SIG-M5 treated with dmso at 0.1 percent for 504 hours (cell line): ENCODE data around the gene SLC34A1.
"Not testable (repeated sequence)": the region's sequence is repeated elsewhere in the genome, so short reads cannot be mapped to it uniquely, and the experiment has no call there.

Experiments used
- DNase-seq: peaks from one replicate; lab custom pipeline; 2025; ENCODE audit not compliant: unreplicated experiment; lab: John Stamatoyannopoulos, UW

The SLC34A1 gene, protein sequence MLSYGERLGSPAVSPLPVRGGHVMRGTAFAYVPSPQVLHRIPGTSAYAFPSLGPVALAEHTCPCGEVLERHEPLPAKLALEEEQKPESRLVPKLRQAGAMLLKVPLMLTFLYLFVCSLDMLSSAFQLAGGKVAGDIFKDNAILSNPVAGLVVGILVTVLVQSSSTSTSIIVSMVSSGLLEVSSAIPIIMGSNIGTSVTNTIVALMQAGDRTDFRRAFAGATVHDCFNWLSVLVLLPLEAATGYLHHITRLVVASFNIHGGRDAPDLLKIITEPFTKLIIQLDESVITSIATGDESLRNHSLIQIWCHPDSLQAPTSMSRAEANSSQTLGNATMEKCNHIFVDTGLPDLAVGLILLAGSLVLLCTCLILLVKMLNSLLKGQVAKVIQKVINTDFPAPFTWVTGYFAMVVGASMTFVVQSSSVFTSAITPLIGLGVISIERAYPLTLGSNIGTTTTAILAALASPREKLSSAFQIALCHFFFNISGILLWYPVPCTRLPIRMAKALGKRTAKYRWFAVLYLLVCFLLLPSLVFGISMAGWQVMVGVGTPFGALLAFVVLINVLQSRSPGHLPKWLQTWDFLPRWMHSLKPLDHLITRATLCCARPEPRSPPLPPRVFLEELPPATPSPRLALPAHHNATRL

DNA sequence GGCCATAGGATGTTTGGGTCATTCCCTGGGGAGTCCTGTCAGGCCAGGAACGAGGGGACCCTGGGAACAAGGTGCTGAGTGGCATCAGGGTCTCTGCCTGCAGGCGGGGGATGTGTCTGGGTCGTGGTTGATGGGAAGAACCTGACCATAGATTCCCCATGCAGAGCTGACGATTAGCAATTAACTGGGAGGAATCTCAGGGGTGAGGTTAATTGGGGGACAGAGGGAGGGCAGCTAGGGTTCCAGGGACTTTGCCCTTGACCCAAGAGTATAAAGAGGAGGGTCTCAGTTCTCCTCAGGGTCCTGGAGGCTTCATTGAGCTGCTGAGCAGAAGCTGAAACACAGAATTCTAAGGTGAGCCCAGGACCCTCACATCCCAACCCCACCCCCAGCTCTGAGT lies at the start of gene SLC34A1:
TSS of gene SLC34A1 (plus strand) at position 301 of the 400 bp plus-strand sequence. CDS start 1,308 bp downstream, outside the sequence.
- no peak for DNase-seq

DNA sequence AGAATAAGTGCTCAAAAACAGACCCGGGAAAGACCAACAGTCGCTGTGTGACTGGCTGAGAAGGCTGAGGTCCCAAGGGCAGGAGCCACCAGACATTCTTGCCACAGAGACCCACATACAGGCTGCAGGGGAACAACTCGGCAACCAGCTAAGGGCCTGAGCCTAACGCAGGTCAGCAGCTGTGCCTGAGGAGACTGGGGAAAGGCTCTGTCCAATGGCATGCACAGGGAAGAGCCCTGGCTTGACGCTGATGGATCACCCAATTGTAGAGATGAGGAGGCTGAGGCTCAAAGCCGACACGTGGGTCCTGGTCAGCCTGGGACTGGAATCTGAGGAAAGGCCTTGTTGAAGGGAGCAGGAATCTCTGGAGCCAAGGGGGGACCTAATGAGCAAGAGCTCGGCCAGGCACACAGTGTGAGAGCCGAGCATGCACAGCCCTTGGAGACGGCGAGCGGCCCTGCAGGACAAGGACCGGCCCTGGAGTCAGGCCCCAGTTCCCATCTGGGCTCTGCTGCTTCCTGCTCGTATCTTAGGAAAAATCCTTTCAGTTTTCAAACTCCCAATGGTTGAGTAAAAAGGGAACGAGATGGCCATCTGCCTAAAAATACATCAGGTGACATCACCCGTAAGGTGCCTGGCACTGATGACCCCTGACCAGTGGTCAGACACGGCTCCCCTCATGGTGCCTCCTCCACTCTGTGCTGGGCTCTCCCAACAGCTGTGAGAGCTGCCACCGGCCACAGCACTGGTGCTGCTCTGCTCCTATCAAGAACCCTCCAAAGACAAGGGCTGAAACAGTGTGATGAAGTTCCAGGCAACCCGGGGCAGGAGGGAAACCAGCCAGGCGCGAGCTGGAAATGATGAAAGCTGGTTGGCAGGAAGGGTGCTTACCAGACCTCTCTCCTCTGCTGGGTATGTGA lies 49.2 kb upstream of the SLC34A1 start:
- no peak for DNase-seq

DNA sequence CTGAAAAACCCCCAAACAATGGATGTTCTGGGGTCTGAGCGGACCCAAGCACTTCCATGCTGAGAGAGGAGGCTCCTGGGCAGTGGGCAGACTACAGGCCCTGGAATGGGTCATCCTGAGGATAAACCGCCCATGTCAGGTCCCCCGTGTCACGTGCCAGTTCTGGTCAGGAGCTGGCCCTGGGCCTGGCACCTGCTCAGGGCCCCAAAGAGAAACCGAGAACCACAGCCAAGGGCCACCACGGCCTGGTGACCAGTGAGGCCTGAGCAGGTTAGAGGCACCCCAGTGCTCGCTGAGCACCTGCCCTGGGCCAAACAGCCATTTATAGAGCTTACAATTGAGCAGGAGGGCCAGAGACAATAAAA lies 48.6 kb upstream of the SLC34A1 start:
- DNase-seq: no peak

DNA sequence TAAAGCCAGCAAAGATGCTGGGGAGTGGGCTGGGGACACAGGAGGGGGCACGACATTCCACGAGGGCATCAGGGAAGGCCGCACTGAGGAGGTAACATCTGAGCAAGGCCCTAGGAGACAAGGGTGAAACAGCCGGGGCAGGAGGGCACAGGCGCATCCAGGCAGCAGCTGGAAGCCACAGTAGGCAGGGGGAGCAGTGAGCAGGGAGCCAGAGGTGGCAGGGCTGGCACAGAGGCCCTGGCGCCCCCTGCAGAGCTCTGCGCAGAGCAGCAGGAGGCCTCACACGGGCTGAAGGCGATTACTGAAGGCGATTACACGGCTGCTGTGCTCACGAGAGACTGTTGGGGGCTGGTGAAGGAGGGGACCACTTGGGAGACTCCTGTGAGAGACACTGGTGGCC lies 48.1 kb upstream of the SLC34A1 start:
- no peak for DNase-seq

DNA sequence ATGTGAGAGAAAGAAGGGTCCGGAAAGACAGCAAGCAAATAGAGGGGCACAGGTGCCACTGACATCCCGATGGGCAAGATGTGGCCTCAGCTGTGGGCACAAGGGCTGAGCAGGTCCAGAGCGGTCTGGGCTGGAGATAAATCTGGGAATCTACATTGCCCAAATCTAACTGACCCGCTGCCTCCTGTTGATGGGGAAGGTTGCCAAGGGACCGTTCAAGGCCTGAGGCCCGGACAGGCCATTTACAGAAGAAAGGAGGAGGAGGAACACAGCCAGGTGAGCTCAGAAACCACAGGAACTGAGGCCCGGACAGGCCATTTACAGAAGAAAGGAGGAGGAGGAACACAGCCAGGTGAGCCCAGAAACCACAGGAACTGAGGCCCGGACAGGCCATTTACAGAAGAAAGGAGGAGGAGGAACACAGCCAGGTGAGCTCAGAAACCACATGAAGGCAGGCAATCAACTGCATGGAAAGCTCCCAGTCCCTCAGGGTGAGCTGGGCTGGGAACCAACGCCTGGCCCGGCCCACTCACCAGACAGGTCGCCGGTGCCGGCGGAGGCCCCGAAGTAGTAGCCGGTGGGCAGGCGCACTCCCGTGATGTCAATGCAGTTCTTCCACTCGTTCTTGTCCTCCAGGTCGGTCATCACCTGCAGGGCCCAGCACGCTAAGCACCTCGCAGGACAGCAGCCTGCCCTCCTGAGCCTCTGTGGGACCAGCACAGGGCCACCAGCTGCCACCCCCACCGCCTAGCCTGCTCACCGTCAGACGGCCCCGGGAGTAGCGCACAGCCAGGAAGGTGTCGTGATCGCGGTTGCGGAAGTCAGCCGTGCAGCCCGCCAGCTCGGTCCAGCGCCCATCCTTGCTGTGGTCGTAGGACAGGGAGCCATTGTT lies 47.4 kb upstream of the SLC34A1 start:
- no peak for DNase-seq

DNA sequence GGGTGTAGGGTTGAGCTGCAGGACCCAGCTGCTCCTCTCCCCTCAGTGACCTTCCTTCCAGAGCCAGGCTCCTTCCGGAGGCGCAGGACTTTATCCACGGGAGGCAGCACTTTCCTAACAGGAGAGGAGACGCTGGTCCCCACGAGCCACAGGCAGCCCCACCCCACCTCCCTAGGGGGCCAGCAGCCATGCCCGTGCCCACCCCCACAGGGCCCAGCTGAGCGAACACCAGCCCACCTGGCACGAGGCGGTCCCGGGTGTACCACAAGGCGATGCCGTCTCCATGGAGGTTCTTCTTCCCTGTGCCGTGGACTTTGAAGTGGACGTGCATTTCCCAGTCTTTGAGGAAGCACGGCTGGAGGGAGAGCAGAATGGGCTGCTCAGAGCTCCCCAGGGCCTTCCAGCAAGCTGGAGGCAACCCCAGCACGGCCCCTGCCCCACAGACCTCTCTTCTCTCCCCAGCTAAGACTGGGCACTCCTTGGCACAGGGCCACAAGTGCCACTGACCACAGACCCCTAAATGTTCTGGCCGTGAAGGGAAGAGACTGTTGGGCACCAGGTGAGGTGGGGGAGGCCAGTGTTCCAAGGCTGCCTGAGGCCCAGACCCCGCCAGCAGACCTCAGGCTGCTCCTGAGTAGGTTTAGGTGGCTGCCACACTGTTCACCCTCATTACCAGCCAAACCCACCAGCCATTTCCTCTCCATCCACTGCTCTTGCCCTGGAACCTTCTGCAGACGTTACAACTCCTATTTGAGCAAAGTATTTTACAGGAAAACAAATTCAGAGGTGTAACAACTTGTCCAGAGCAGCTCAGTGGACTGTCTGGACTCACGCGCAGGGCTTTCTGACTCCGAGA lies 45.8 kb upstream of the SLC34A1 start:
- no peak for DNase-seq

DNA sequence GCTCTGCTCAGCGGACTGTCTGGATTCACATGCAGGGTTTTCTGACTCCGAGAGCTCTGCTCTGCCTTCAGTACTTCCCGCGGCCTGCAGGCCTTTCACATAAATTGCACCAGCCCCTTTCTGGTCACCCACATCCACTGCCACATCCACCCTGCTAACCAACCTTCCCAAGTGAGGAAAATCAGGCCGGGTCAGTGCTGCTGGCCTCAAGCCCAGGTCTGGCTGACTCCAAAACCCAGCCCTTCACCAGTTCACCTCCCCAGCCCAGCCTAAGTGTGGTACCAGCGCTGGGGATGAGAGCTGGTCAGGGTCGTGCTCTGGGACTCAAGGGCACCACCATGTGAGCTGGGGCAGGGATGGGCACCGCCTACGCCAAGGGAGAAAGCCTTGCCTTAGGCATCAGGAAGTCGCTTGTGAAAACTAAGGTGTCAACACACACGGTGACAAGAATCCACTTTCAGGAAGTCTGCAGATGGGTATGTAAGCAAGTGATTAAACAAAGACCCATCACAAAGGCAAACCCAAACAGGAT lies 45.1 kb upstream of the SLC34A1 start:
- peak; percentile 26 for DNase-seq

DNA sequence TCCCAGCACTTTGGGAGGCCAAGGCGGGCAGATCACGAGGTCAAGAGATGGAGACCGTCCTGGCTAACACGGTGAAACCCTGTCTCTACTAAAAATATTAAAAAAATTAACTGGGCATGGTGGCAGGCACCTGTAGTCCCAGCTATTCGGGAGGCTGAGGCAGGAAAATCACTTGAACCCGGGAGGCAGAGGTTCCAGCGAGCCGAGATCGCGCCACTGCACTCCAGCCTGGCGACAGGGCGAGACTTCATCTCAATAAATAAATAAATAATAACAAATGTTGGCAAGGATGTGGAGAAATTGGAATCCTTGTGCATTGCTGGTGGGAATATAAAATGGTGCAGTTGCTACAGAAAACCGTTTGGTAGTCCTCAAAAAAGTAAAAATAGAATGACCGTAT lies 41.2 kb upstream of the SLC34A1 start:
- not testable (repeated sequence) for DNase-seq

DNA sequence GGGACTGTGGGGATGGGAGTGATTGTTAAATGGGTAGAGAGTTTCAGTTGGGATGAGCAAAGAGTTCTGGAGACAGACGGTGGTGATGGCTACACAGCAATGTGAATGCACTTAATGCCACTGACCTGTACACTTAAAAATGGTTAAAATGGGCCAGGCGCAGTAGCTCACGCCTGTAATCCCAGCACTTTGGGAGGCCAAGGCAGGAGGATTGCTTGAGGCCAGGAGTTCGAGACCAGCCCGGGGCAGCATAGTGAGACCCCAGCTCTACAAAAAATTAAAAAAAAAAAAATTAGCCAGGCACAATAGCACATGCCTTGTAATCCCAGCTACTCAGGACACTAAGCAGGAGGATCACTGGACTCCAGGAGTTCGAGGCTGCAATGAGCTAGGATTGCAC lies 40.5 kb upstream of the SLC34A1 start:
- no peak for DNase-seq

DNA sequence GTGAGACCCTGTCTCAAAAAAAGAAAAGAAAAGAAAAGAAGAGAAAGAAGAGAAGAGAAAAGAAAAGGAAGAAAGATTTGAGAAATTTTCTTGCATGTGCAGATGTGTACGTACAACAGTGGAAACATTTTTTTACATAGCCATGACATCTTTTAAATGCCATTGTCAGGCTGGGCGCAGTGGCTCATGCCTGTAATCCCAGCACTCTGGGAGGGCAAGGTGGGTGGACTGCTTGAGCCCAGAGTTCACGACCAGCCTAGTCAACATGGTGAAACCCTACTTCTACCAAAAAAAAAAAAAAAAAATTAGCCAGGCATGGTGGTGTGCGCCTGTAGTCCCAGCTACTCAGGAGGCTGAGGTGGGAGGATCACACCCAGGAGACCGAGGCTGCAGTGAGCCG lies 39.3 kb upstream of the SLC34A1 start:
- DNase-seq: no peak

DNA sequence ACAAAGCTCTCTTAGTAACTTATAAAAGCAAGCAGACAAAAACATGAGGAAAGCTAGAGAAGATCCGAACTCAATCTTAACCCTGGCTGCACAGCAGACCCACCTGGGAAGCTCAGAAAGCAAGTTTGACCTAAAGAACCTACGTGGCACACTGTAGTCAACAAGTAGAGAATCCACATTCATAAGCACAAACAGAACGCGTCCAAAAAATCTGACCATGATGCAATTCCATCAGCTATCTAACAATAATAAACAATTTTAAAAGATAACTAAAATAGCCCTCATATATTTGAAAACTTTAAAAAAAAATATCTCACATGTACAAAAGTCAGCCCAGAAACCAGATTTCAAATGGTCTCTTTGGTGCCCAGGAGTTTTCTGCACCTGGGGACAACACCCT lies 37.4 kb upstream of the SLC34A1 start:
- DNase-seq: no peak

DNA sequence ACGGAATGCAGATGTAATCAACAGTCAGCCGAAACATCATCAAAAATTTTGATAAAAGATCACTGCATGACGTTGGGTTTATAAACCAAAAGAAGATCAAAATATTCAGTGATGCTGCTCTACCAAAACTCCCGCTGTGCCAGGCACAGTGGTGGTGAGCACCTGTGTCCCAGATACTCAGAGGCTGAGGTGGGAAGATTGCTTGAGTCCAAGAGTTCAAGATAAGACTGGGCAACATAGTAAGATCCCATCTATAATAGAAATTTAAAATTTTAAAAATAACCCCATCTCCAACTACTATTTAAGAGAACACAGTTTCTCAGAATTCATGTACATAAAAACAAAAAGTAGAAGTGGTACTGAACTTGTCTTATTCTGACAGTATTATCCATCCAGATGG lies 36.5 kb upstream of the SLC34A1 start:
- no peak for DNase-seq

DNA sequence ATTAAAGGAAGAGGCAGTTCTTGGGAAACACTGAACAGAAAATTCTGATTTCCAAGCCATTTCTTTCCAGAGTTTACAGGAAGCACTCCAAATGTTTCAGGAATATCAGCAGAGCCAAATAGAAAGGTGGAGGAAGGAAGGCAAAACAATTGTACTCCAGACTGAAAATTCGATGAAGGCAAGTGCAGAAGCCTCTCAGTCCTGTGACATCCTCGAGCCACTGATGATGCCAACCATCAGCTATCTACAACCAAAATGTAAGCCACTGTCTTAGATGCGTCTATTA lies 34.9 kb upstream of the SLC34A1 start:
- DNase-seq: no peak

DNA sequence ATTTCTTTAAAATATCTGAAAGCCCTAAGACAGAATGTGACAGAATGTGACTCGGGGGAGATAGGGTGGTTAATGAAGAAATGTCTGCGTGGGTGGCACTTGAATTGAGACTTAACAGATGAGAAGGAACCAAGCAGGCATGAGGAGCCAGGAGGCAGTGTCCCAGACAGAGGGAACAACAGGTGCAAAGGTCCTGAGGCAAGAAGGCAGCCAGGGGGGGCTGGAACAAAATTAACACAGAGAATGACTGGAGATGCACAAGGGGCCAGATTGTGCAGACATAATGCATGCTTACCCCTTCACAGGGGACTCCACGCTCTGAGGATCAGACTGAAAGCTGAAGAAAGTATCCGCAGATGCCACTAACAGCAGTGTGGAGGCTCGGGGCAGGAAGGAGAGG lies 34.5 kb upstream of the SLC34A1 start:
- no peak for DNase-seq

DNA sequence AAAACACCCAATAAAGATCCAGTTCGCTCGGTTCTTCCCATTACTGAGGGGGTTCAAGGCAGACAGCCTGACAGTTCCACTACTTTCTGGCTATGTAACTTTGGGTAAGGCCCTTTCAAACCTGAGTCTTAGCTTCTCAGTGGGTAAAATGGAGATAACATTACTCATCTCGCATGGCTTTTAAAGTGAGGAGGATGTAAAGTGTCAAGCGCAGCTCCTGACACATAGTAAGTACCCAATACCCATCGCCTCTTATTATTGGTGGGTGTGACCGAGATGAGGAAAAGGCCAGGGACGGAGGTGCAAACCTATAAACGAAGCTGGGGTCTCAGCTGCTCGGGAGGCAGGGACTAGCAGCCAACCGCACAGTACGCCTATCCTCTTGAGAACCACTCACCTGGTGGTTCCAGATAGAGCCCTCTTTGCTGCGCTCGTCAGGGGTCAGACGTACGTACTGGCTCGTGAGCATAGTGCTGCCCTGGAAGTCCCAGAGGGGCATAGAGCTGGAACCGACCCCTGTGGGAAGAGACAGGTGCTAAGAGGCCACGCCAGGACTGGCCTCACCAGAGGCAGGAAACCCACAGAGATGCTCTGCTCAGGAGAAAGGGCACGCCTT lies 33.4 kb upstream of the SLC34A1 start:
- DNase-seq: no peak

DNA sequence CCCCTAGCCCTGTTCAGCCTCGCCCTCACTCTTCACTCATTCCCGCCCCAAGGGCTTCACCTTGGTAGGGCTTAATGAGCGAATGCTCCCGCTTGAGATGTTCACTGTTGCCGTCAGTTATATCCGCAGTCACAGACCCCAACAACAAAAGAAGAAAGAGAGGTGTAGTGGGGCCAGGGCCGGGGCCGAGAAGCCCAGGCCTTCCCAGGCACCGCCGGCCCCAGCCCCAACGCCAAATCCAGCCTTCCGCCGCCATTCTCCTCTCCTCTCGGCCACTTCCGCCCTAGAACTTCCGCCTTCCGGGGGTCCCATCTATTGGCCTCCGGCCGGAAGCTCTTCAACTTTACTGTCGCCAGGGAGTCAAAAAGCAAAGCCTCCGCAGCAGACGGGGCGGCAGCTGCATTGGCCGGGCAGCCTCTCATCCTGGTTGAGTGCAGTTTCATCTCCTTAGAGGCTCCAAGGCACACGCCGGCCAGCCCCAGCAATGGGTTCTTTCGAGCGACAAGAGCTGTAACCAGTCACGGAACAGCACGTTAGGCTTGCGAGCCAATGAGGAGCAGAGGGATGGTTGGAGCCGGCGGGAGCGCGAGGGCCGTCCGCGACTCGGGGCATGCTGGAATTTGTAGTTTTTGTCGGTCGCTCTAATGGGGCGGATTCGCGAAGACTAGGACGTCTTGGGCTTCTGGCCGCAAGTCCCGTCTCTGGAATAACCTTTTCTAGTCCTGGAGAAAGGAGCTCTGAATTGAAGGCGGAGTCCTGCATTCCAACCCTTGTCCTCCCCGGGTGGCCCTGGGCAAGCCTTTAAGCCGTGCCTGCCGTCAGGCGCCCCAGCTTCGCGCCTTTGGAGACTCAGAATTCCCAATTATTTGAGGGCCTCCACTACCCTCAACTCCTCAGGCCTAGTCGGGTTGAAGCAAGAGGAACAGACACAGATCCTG lies 32.6 kb upstream of the SLC34A1 start, which contains the start of gene LMAN2:
TSS of gene LMAN2 (minus strand) at position 277 of the 938 bp plus-strand sequence. CDS start at position 256, 21 bp downstream.
- DNase-seq: peak; percentile 96

DNA sequence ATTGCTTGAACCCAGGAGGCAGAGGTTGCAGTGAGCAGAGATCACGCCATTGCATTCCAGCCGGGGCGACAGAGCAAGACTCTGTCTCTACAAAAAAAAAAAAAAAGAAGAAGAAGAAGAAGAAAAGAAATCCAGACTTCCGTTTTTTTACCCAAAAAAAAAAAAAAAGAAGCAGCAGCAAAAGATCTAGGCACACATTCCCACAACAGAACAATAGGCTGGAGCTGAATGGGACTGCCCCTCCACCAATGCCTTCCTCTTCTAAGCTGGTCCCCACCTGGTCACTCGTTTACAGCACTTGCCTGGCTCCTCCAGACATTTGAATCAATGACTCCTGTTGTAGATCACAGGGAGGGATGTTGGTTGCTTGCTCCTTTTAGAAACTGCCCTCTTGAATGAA lies 31.1 kb upstream of the SLC34A1 start:
- DNase-seq: peak; percentile 20

DNA sequence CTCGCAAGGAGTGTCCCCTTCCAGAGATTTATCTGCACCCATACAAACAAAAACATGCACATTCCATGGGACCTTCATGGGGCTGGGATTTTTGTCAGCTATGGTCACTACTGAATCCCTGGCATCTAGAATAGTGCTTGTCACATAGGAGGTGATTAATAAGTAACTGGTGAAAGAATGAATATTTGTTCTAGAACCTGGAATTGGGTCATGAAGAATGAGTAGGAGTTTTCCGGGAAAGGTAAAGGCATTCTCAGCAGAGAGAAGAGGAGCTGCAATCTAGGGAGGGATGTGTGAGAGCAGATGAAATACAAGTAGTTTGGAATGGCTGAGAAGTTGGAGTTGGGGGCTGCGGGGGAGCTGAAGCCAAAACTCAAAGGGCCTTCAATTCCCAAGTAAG lies 30.0 kb upstream of the SLC34A1 start:
- no peak for DNase-seq
